ENCODE data around the gene SPTBN4.
"Not testable (repeated sequence)": the region's sequence is repeated elsewhere in the genome, so short reads cannot be mapped to it uniquely, and the experiment has no call there.

The SPTBN4 gene

DNA sequence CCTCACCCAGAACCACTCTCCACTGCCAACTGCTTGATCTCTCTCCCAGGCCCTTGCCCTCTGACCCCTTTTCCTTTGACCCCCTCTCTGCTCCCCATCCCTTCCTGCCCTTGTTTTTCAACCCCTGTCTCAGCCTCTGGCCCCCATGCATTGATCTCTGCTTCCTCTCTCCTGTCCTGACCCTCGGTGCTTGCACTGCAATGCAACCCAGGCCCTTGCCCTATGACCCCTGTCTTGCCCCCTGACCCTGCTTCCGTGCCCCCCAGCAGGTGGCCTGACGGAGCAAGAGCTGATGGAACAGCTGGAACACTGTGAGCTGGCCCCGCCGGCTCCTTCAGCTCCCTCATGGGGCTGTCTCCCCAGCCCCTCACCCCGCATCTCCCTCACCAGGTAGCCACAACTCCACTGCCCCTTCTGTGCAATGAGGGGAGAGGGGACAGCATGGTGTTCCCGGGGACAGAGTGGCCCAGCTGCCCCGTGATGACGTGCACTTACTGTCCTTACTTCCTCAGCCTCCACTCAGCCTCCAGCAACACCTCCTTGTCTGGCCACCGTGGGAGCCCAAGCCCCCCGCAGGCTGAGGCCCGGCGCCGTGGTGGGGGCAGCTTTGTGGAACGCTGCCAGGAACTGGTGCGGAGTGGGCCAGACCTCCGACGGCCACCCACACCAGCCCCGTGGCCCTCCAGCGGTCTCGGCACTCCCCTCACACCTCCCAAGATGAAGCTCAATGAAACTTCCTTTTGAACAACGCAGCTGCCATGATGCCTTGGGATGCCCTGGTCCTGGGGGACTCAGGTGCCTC, 123.9 kb downstream of the SPTBN4 start:
- DNase-seq, result no peak

DNA sequence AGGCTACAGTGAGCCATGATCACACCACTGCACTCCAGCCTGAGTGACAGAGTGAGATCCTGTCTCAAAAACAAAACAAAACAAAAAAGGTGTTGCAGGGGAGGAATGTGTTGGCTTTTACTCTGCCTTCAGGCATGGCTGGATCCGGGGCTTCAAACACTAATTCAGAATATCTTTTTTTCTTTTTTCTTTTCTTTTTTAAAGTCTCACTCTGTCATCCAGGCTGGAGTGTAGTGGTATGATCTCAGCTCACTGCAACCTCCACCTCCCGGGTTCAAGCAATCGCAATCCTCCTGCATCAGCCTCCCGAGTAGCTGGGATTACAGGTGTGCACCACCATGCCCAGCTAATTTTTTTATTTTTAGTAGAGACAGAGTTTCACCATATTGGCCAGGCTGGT, 124.9 kb downstream of the SPTBN4 start:
- DNase-seq, result not testable (repeated sequence)

DNA sequence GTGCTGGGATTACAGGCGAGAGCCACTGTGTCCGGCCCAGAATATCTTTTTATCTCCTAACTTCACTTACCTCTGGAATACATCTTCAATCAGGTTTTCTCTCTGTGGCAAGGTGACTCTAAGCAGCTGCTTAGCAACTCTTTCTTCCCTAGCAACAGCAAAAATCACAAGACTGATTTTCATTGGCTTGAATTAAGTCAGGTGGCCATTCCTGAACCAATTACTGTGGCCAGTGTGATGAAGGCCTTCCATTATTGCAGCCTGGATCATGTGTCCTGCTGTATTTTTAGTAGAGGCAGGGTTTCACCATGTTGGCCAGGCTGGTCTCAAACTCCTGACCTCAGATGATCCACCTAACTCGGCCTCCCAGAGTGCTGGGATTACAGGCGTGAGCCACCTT, 125.4 kb downstream of the SPTBN4 start:
- peak; percentile 16 for DNase-seq

DNA sequence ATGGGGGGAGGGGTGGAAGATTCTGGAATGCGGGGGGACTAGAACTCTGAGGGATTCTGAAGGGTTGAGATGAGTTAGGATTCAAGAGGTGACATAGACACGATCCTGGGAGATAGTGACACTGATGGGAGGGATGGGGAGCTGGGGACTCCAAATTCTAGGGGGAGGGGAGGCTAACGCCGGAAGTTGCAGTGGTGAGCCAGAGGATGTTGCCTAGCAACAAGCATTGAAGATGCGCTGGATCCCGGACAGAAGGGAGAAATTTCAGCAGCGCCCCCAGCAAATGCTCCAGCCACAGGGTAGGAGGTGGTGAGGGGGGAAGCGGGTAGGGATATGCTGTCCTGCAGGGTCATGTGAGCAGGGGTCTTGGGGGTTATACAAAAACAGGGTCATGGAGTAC, 127.5 kb downstream of the SPTBN4 start:
- no peak for DNase-seq

DNA sequence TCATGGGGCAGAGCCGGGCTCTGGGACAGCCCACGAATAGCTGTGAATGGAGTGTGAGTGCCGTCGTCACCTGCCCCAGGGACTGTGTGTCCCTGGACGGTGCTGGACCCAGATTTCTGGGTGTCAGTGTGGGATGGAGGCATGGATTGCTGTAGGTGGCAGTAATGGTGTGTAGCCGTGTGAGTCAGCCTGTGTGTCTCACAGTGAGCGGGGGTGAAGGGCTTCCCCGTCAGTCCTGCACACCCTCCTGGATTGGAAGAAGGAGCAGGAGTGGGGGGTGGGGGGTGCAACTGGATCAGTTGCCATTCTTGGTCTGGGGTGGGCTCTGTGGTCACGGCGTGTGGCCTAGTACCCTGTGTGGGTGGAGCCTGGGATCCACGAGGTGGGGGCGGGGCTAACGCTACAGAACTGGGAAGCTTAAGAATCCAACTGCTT, 127.9 kb downstream of the SPTBN4 start:
- no peak for DNase-seq

DNA sequence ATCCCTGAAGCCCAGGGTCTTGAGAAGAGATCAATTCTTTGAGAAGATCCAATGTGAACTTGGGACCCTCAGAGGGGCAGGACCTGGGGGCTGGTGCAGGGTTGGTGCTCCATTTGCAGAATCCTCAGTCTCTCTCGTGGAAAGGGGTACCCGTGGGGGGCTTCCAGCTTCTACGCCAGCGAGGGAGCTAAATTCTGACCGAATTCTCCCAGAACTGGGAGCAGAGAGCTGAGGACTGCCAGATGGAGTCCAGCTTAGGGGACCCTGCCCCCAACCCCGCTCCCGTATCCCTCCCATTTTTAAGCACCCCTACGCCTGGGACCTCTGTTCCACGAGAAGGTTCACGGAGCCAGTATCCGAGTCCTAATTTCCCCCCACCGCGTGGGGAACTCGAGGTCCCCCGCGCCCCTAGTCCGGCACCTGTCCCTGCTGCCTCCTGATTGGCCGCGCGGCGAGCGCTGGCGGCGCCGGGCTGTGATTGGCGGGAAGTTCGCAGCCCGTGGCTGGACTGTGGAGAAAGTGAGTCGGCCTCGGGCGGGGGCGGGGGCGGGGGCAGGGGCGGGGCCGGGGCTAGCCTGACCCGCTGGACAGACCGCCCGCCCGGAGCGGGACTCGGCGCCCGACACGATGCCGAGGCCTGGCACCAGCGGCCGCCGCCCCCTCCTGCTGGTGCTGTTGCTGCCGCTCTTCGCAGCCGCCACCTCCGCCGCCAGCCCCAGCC, 130.0 kb downstream of the SPTBN4 start:
- peak; percentile 31 for DNase-seq

DNA sequence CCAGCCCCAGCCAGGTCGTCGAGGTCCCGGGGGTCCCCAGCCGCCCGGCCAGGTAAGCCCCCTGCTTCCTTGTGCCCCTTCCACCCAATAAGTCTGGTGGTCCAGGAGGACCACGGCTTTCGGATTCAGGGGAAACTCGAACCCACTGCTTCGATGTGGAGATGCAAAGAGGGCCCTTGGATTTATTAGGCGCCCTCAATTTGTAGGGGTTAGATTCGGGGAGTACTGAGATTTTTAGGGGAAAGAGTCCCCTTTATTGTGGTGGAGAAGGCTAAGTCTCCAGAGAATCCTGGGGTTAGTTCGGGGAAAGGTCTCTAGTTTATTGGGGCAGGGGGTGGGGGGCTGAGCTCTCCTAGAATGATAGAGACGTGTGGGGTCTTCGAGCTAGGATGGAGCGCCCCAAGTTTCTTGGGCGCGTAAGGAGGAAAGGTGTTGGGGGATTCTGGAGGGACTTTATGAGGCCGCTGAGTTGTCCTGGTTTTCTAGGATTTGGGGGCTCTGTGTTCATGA, 130.6 kb downstream of the SPTBN4 start:
- DNase-seq, result no peak

DNA sequence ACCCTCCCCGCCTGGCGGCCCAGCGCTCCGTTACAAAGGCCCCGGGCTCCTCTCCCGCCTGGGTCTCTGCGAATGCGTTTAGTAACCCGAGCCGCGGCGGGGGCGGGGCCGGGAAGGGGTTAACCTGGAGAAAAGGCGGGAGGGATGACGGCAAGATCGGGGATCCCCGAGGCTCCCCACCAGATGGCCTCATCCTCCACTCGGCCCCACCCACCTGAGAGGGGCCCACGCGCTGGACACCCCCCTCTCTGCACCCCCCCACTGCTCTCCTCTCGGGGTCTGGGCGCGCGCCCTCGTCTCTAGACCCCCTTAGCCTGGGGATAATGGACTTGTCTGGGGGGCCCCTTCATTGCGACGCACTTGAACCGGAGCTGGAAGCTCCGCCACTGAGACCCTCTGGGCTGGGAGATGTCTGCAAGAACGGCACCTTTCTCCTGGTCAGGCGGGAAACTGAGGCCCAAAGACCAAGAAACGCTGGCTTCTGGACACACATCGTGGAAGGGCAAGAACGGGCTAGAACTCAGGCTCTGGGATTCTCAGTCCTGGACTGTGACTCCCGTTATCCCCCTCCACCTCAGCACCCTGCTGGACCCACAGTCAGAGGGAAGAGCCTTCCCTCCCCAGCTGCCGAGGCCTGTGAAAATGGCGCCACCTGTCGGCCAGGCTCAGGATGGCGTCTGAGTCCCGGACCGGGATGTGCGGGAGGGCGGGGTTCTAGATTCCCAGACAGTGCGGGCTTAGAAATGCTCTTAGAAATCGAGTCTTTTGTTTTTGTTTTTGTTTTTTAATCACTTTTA, 131.5 kb downstream of the SPTBN4 start:
- peak; percentile 81 for DNase-seq

DNA sequence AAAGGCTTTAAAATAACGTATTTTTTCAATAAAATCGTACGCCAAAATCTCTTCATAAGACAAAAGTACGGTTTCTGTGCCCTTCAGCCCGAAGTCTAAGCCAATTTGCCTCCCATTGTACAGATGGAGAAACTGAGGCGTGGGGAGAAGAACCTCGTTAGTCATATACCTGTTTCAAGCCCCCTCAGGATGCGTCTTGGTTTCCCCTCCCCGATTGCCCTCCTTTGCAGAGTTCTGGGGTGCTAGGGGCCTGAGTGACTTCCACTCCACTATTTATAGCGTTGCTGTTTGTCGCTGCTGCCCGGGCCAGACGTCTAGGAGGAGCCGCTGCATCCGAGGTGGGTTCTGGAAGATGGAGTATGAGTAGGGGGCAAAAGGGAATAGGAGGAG, 132.1 kb downstream of the SPTBN4 start:
- DNase-seq, result no peak

DNA sequence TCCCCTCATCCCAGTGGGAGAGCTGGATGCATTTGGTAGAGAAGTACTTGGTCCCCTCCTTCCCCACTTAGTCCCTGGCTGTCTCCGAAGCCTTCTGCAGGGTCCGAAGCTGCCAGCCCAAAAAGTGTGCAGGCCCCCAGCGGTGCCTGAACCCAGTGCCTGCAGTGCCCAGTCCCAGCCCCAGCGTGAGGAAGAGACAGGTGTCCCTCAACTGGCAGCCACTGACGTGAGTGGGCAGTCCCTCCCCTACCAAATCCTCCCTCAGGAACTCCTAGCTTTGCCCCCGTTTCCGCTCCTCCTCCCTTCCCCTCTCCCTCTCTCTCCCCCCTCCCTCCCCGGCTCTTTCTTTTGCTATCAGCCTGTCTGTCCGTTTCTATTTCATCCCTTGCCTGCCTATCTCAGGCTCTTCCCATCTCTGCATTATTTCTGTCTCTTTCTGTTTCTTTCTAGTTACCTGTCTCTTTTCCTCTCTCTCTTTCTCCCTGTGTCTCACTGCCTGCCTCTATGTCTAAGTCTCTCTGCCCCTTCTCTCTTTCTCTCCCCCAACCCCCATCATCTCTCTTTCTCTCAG, 132.6 kb downstream of the SPTBN4 start:
- no peak for DNase-seq

DNA sequence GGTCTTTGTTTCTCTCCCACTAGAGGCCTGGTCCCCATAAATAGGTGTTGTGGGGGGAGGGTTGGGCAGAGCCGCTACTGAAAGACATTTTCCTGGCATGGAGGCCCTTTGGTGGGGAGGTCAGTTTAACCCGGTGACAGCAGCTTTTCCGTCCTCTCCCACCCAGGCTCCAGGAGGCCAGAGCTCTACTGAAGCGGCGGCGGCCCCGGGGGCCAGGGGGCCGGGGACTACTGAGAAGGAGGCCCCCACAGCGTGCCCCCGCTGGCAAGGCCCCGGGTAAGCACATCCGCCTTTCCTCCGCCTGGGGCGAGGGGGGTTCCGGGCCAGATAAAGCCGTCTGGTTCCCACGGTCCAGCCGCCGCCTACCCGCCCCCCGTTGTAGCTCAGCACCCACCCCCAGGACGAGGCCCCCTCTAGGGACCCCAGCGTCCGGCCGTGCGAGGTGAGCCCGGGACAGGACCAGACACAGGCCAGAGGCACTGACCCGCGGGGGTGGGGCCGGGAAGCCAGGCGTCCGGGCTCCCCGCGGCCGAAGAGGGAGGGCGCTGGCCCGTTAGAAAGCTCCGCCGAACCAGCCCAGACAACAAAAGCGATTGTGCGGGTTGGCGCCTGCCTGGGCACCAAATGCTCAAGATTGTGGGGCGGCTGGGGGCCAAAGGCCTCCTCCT, 133.2 kb downstream of the SPTBN4 start:
- no peak for DNase-seq

DNA sequence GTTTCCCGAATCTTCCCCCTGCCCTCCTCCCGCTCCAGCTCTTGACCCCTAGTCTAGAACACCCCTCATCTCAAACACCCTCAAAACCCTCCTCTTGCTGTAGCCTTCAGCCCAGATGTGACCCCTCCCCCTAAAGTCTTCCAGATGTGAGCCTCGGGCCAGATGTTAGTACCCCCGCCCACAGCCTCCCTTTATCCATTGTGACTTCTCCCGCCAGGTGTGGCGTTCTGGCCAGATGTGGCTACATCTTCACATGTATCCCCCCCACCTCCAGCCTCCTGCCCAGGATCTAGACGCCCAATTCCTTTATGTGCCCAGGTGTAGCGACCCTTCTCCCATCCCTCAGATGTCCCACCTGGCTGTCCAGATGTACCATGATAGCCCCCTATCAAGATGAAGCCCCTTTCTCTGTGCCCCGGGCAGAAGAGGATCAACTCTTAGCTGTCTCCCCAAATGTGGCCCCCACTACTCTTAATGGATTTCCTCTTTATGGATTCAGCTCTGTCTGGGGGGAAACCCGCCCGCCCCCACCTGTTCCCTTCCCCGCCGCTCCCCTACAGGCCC, 133.9 kb downstream of the SPTBN4 start:
- no peak for DNase-seq

DNA sequence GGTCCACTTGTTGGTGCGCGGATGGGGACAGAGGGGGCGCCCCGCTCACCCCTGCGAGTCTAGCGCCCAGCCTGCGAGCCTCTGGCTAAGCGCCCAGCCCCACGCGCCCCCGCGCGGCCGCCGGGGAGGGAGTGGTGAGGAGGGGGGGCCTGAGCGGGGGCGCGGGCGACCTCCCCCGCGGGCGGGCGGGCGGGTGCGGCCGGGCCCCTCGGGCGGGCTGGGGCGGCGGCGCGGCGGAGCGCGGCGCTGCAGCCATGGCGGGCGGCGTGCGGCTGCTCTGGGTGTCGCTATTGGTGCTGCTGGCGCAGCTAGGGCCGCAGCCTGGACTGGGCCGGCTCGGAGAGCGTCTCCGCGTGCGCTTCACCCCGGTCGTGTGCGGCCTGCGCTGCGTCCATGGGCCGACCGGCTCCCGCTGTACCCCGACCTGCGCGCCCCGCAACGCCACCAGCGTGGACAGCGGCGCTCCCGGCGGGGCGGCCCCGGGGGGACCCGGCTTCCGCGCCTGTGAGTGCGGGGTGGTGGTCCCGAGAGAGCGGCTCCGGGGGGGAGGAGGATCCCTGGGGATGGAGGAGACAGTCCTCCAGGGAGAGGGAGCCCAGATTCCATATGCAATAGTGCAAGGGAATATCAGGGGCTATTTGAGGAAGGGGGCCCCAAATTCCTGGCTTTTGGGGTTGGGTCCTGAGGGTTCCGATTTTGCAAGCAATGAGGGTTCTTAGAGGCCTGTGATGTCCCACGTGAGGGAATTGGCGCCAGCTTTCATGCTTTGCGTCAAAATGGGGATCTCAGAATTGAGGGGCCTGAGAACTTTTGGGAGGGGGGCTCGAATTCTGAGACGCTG, 134.6 kb downstream of the SPTBN4 start, which contains the start of gene LTBP4:
Gene LTBP4, plus strand, starts transcription at position 236 of the 841 bp plus-strand sequence. Its CDS starts 19 bp downstream, at position 255.
- peak; percentile 23 for DNase-seq

DNA sequence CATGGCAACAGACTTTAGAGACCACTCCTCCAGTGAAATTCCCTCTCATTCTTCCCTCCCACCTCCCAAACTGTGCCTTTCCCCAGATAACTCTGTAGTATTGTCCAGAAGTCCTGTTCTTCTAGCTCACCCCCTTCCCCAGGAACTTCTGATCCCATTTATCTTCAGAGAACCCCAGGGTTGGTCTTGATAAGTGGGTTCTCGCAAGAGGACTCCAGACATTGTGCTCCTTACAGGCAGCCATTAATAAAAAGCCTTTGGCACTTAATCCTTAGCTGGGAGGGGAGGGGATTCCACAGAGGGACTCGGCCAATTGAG, 136.2 kb downstream of the SPTBN4 start:
- no peak for DNase-seq

DNA sequence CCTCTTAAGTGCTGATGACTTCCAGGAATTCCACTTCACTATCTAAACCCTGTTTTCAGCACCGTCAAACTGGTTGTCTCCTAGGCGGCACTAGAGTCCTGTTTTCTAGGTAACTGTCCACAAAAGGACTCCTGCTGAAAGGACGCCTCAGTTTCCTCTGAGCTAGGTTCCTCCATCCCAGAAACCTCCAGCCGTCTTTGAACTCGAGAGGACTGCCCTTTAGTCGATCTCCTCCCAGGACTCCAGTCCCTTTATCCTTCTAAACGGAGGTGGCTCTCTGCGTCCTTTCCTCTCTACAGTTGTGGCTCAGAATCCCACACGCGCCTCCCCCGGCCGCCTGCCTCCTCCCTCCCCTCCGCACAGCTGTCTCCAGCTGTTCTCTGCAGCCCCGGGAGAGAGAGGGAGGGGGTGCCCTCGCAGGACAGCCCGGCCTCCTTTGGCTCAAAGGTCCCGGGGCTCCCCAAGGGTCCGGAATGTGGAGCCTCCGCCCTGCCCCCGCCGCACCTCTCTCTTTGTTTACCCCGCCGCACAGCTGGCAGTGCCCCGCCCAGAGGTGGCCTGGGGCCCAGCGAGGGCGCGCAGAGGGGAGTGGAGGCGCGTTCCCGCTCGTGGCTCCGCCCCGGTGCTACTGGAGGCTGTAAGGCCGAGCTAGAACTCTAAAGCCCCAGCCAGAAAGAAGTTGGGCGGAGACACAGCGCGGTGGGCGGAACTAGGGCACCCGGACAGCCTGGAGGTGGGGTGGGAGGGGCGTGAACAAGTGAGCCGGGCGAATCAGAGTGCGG, 136.8 kb downstream of the SPTBN4 start:
- DNase-seq, result peak; percentile 97

DNA sequence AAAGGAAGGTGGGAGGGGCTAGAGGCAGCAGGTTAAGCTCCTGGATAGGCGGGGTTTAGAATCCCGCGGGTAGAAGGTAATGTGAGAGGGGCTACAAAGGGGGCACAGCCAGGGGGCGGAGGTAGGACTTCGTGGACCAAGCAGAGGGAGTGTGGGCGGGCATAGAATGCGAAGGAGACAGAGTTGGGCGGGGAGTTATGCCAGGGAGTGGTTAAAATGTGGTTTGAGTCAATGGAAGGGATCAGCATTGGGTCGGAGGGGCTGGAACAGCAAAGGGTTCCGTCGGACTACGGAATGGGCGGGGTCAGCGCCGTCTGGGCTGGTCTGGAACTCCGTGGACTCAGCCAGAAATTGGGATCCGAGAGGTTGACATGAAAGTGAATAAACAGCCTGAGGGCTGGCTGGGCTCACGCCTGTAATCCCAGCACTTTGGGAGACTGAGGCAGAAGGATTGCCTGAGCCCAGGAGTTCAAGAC, 137.4 kb downstream of the SPTBN4 start:
- no peak for DNase-seq

DNA sequence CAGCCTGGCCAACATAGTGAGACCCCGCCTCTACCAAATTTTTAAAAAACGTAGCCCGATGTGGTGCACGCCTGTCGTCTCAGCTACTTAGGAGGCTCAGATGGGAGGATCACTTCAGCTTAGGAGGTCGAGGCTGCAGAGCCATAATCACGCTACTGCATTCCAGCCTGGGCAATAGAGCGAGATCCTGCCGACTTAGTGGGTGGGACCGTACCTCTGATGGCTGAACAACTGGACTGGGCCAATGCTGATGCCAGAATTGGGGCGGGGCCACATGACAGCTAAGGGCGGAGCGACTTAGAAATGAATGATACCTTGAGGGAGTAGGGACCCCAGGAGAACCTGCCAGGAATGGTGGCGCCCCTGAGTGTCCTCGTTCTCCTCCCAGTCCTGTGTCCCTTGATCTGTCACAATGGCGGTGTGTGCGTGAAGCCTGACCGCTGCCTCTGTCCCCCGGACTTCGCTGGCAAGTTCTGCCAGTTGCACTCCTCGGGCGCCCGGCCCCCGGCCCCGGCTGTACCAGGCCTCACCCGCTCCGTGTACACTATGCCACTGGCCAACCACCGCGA, 137.9 kb downstream of the SPTBN4 start:
- no peak for DNase-seq

DNA sequence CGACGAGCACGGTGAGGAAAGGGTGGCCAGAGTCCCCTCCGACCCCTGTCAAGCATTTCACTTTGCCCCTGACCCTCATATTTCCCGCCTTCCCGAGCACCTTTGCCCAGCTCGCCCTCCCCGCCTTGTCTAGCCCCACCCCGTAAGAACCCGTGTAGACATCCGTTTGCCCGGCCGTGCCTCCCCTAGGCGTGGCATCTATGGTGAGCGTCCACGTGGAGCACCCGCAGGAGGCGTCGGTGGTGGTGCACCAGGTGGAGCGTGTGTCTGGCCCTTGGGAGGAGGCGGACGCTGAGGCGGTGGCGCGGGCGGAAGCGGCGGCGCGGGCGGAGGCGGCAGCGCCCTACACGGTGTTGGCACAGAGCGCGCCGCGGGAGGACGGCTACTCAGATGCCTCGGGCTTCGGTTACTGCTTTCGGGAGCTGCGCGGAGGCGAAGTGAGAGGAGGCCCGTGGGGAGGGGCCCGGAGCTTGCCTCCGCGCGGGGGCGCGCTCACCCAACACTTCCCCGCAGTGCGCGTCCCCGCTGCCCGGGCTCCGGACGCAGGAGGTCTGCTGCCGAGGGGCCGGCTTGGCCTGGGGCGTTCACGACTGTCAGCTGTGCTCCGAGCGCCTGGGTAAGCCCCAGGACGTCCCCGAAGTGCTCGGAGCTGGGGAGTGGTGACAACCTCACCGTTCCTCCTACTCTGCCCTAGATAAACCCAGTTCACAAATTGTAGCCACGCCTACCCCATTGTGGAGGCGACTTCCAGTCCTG, 138.6 kb downstream of the SPTBN4 start:
- DNase-seq, result peak; percentile 56
